ENCODE data around the gene RBMS2. TPM values are rescaled to one million over a fixed set of nuclear protein-coding genes. Genes with fewer than 3 reads are reported as not detected.

RBMS2 gene
- total RNA-seq, 3 donors from 2014 or later, result 0.66 to 4.0 (median 1.4) TPM

GRCh38 chr12:56616244-56616643, 94.6 kb downstream of the RBMS2 start:
- DNase-seq (no peak), ATAC-seq (no peak)
- H3K27me3 Mint-ChIP-seq (ENCODE audit: low read depth), result no peaks in the 10 kb centered on the region
- peaks cover 20% of the 10 kb centered on the region for H3K4me1 Mint-ChIP-seq (ENCODE audit: low read depth)
- no peaks in the 10 kb centered on the region for H3K9me3 Mint-ChIP-seq
- no peak overlapping the region for H3K4me3 Mint-ChIP-seq
- peaks cover 57% of the 10 kb centered on the region for H3K36me3 Mint-ChIP-seq (ENCODE audit: insufficient read depth)

GRCh38 chr12:56616925-56617324, 95.3 kb downstream of the RBMS2 start:
- Mint-ChIP-seq H3K36me3 (ENCODE audit: insufficient read depth) (peaks cover 50% of the 10 kb centered on the region), H3K4me3 (no peak overlapping the region)
- no peak for ATAC-seq

GRCh38 chr12:56622535-56622934, 100.9 kb downstream of the RBMS2 start:
- Mint-ChIP-seq H3K27me3 (ENCODE audit: low read depth) (no peaks in the 10 kb centered on the region), H3K9me3 (no peaks in the 10 kb centered on the region), H3K4me3 (no peak overlapping the region), H3K36me3 (ENCODE audit: insufficient read depth) (peaks cover 15% of the 10 kb centered on the region), H3K4me1 (ENCODE audit: low read depth) (peaks cover 54% of the 10 kb centered on the region)
- DNase-seq, result no peak
- peak in 1 of 2 donors; percentile 58 for ATAC-seq

More at GRCh38 chr12:56616925-56617324, 95.3 kb downstream of the RBMS2 start:
- no peaks in the 10 kb centered on the region for H3K27me3 Mint-ChIP-seq (ENCODE audit: low read depth)
- DNase-seq, result no peak
- no peaks in the 10 kb centered on the region for H3K9me3 Mint-ChIP-seq
- H3K4me1 Mint-ChIP-seq (ENCODE audit: low read depth), result peaks cover 20% of the 10 kb centered on the region

GRCh38 chr12:56626701-56627100, 105.1 kb downstream of the RBMS2 start:
- H3K36me3 Mint-ChIP-seq (ENCODE audit: insufficient read depth), result peaks cover 5% of the 10 kb centered on the region
- H3K9me3 Mint-ChIP-seq, result no peaks in the 10 kb centered on the region
- no peaks in the 10 kb centered on the region for H3K27me3 Mint-ChIP-seq (ENCODE audit: low read depth)
- peaks cover 65% of the 10 kb centered on the region for H3K4me1 Mint-ChIP-seq (ENCODE audit: low read depth)
- ATAC-seq (no peak), DNase-seq (no peak)
- no peak overlapping the region for H3K4me3 Mint-ChIP-seq

GRCh38 chr12:56628671-56629458, 107.2 kb downstream of the RBMS2 start:
- H3K9me3 Mint-ChIP-seq, result no peaks in the 10 kb centered on the region
- peak overlapping the region; percentile 97 for H3K4me3 Mint-ChIP-seq
- ATAC-seq (peak in 1 of 2 donors; percentile 12), DNase-seq (peak; percentile 34)
- peaks cover 76% of the 10 kb centered on the region for H3K4me1 Mint-ChIP-seq (ENCODE audit: low read depth)
- H3K36me3 Mint-ChIP-seq (ENCODE audit: insufficient read depth), result peaks cover 5% of the 10 kb centered on the region
- H3K27me3 Mint-ChIP-seq (ENCODE audit: low read depth), result no peaks in the 10 kb centered on the region

- H3K36me3 Mint-ChIP-seq (ENCODE audit: insufficient read depth), result peaks cover 5% of the 10 kb centered on the region
Measured at GRCh38 chr12:56629459-56630179, 108.0 kb downstream of the RBMS2 start.

GRCh38 chr12:56630180-56630632, 108.6 kb downstream of the RBMS2 start, which contains the start of gene BAZ2A:
TSS of gene BAZ2A (minus strand) at chr12:56630326. CDS start at chr12:56617530, 12,796 bp downstream.
- Mint-ChIP-seq H3K4me1 (ENCODE audit: low read depth) (peaks cover 79% of the 10 kb centered on the region), H3K27me3 (ENCODE audit: low read depth) (no peaks in the 10 kb centered on the region), H3K9me3 (no peaks in the 10 kb centered on the region), H3K36me3 (ENCODE audit: insufficient read depth) (peaks cover 5% of the 10 kb centered on the region), H3K4me3 (peak within 1 kb of the TSS; percentile 97)
- peak; percentile 79 for DNase-seq
- peak; percentile 76 to 79 for ATAC-seq

More at GRCh38 chr12:56629459-56630179, 108.0 kb downstream of the RBMS2 start:
- H3K4me1 Mint-ChIP-seq (ENCODE audit: low read depth), result peaks cover 76% of the 10 kb centered on the region
- ATAC-seq, result peak; percentile 42 to 43
- H3K4me3 Mint-ChIP-seq, result peak overlapping the region; percentile 97
- H3K9me3 Mint-ChIP-seq, result no peaks in the 10 kb centered on the region
- peak; percentile 55 for DNase-seq
- no peaks in the 10 kb centered on the region for H3K27me3 Mint-ChIP-seq (ENCODE audit: low read depth)

- no peaks in the 10 kb centered on the region for H3K9me3 Mint-ChIP-seq
- peak; percentile 65 for DNase-seq
- peak overlapping the region; percentile 96 for H3K4me3 Mint-ChIP-seq
- peaks cover 1% of the 10 kb centered on the region for H3K36me3 Mint-ChIP-seq (ENCODE audit: insufficient read depth)
- H3K4me1 Mint-ChIP-seq (ENCODE audit: low read depth), result peaks cover 81% of the 10 kb centered on the region
- ATAC-seq, result no peak
- H3K27me3 Mint-ChIP-seq (ENCODE audit: low read depth), result no peaks in the 10 kb centered on the region
Measured at GRCh38 chr12:56631790-56632700, 110.4 kb downstream of the RBMS2 start.

GRCh38 chr12:56632701-56633467, 111.3 kb downstream of the RBMS2 start:
- peak overlapping the region; percentile 96 for H3K4me3 Mint-ChIP-seq
- peaks cover 6% of the 10 kb centered on the region for H3K36me3 Mint-ChIP-seq (ENCODE audit: insufficient read depth)
- no peaks in the 10 kb centered on the region for H3K9me3 Mint-ChIP-seq
- no peak for DNase-seq
- H3K4me1 Mint-ChIP-seq (ENCODE audit: low read depth), result peaks cover 80% of the 10 kb centered on the region
- ATAC-seq, result no peak
- H3K27me3 Mint-ChIP-seq (ENCODE audit: low read depth), result no peaks in the 10 kb centered on the region

- Mint-ChIP-seq H3K4me1 (ENCODE audit: low read depth) (peaks cover 72% of the 10 kb centered on the region), H3K4me3 (peak overlapping the region; percentile 96), H3K9me3 (no peaks in the 10 kb centered on the region), H3K36me3 (ENCODE audit: insufficient read depth) (peaks cover 9% of the 10 kb centered on the region), H3K27me3 (ENCODE audit: low read depth) (no peaks in the 10 kb centered on the region)
- ATAC-seq (no peak), DNase-seq (no peak)
Measured at GRCh38 chr12:56633468-56634241, 112.0 kb downstream of the RBMS2 start.

GRCh38 chr12:56634242-56634836, 112.7 kb downstream of the RBMS2 start:
- Mint-ChIP-seq H3K36me3 (ENCODE audit: insufficient read depth) (peaks cover 14% of the 10 kb centered on the region), H3K9me3 (no peaks in the 10 kb centered on the region), H3K4me1 (ENCODE audit: low read depth) (peaks cover 68% of the 10 kb centered on the region), H3K4me3 (peak overlapping the region; percentile 96), H3K27me3 (ENCODE audit: low read depth) (no peaks in the 10 kb centered on the region)
- ATAC-seq, result no peak
- DNase-seq, result no peak

Measured in activated T-cell treated with anti-CD3 and anti-CD28 coated beads, Interleukin-2, amount 50 U/mL, for 4 hours (primary cell).